ENCODE data around the gene BCL11A.

GRCh38 chr2:60544062-60544461 is 9.4 kb downstream of the BCL11A start:
- no peak for TF ChIP-seq CTCF (IDR thresholded peaks at IDR 0.05)
- no peak for TF ChIP-seq POLR2A (IDR thresholded peaks at IDR 0.05)
